MCF 10A (cell line): ENCODE results near the gene GIPC1. TPM values are rescaled to one million over a fixed set of nuclear protein-coding genes. Genes with fewer than 3 reads are reported as not detected.
A peak's percentile ranks its signal among the peaks of the same experiment; 100 is the strongest.
"Not testable (repeated sequence)": the region's sequence is repeated elsewhere in the genome, so short reads cannot be mapped to it uniquely, and the experiment has no call there.

Experiments used
- BruUV-seq: library from RNA; stranded (reverse); fragments of 400-500 nt; replicated peaks from 2 replicates; lab custom pipeline; 2021; lab: Mats Ljungman, UMichigan
- CTCF ChIA-PET: fragments of 300-600 bp; sonication (Branson Sonifier 250); formaldehyde crosslinking; extraction: SDS; loops from one replicate; lab custom pipeline; 2021; ENCODE audit warnings: antibody characterized with exemption, inconsistent platforms; lab: Yijun Ruan, JAX
- POLR2A ChIA-PET: fragments of 300-600, 350-650 bp; sonication (Branson Sonifier 250); formaldehyde crosslinking; extraction: SDS; loops from one replicate; lab custom pipeline; 2020; ENCODE audit warnings: antibody characterized with exemption, inconsistent platforms; lab: Yijun Ruan, JAX
- DNase-seq: peaks from one replicate; pipeline ENCODE4 v3.0.0-alpha.2; 2018; ENCODE audit not compliant: unreplicated experiment
- H3K27ac Mint-ChIP-seq: one replicate; pipeline ENCODE4 v1.8.0; 2022; ENCODE audit warnings: mild to moderate bottlenecking, low read depth, mixed read lengths; ENCODE audit not compliant: unreplicated experiment
- H3K27me3 Mint-ChIP-seq: one replicate; pipeline ENCODE4 v1.8.0; 2022; ENCODE audit warnings: mixed read lengths; ENCODE audit not compliant: insufficient read depth, unreplicated experiment
- H3K36me3 Mint-ChIP-seq: one replicate; pipeline ENCODE4 v1.8.0; 2022; ENCODE audit warnings: mild to moderate bottlenecking, moderate library complexity, mixed read lengths; ENCODE audit not compliant: insufficient read depth, unreplicated experiment
- H3K4me1 Mint-ChIP-seq: one replicate; pipeline ENCODE4 v1.8.0; 2022; ENCODE audit warnings: mixed read lengths; ENCODE audit not compliant: insufficient read depth, unreplicated experiment
- H3K4me3 Mint-ChIP-seq: one replicate; pipeline ENCODE4 v1.8.0; 2022; ENCODE audit warnings: mild to moderate bottlenecking, moderate library complexity, mixed read lengths; ENCODE audit not compliant: unreplicated experiment
- H3K9me3 Mint-ChIP-seq: one replicate; pipeline ENCODE4 v1.8.0; 2022; ENCODE audit warnings: mixed read lengths; ENCODE audit not compliant: unreplicated experiment
- CTCF ChIP-seq: fragments of 200-600 bp; IDR thresholded peaks from one replicate; pipeline ENCODE4 v1.8.0; 2022; ENCODE audit warnings: antibody characterized with exemption, mild to moderate bottlenecking; ENCODE audit not compliant: unreplicated experiment
- intact Hi-C: fragments of 100-400 bp; cut with micrococcal nuclease; formaldehyde crosslinking; loops from 2 replicates; pipeline ENCODE4 v1.14.1; 2022
- total RNA-seq: library from RNA; stranded (reverse); gene quantifications from 2 replicates; pipeline ENCODE4 v1.2.3, GENCODE V29; 2022

Gene GIPC1
- total RNA-seq, 1 experiment from 2014 or later: 108 TPM

DNA sequence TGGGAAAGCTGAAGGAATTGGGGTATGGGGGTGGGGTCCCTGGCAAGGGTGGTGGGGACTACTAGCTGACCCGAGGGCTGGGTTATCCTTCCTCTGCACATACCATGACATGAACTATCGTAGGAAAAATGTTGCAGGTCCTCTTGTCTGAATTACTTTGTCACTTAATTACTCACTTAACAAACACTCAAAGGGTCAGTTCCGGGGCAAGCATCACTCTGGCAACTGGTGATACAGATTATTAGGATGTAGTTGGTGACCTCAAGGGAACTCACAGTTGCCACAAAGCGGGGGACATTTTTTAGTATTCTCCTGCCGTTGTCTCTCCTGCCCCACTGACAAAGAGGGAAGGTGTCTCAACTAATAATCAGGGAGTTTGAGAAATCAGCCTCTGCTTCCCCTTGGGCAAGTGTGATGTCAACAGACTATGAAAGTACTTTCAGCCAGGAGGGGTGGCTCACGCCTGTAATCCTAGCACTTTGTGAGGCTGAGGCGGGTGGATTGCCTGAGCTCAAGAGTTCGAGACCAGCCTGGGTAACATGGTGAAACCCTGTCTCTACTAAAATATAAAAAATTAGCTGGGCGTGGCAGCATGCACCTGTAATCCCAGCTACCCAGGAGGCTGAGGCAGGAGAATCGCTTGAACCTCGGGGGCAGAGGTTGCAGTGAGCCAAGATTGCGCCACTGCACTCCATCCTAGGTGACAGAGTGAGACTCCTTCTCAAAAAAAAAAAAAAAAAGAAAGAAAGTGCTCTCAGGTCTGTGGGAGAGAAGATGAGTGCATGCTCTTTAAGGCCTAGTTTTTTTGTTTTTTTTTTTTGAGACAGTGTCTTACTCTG lies 12.0 kb upstream of the GIPC1 start:
- Mint-ChIP-seq H3K27me3 (no peaks in the 10 kb centered on the region), H3K4me1 (peaks cover 32% of the 10 kb centered on the region), H3K4me3 (no peak overlapping the region), H3K27ac (peak overlapping the region; percentile 71), H3K9me3 (no peaks in the 10 kb centered on the region), H3K36me3 (peaks cover 6% of the 10 kb centered on the region)
- POLR2A ChIA-PET: interaction anchor here (0.9 to 15.7 kb wide), 4 partner anchors 10 to 28 kb away, joined by 3 to 203 read pairs (median 125); partner anchors contain the start of genes DNAJB1, GIPC1 and TECR
- intact Hi-C loops: no loop called here
- no TSS peak for BruUV-seq
- CTCF ChIA-PET: interaction anchor here (0.7 to 6.2 kb wide), 4 partner anchors 9 to 1901 kb away, joined by 3 to 53 read pairs (median 17); partner anchors contain the start of genes DNAJB1 and NDUFB7
- no peak for TF ChIP-seq CTCF
- peak; percentile 60 for DNase-seq

GRCh38 chr19:14505488-14506239 lies 9.7 kb upstream of the GIPC1 start:
- Mint-ChIP-seq H3K9me3 (no peaks in the 10 kb centered on the region), H3K4me1 (peaks cover 33% of the 10 kb centered on the region), H3K27ac (peak overlapping the region; percentile 96), H3K36me3 (peaks cover 6% of the 10 kb centered on the region), H3K27me3 (no peaks in the 10 kb centered on the region), H3K4me3 (peak overlapping the region; percentile 65)
- TSS peak; percentile 90 for BruUV-seq
- peak; percentile 85 for TF ChIP-seq CTCF
- intact Hi-C loops: no loop called here
- DNase-seq: peak; percentile 89
- CTCF ChIA-PET: interaction anchor here (0.6 to 6.2 kb wide), 14 partner anchors 9 to 1557 kb away, joined by 3 to 53 read pairs (median 4); partner anchors contain the start of genes DNAJB1, GIPC1 and NDUFB7
- POLR2A ChIA-PET: interaction anchor here (0.6 to 15.7 kb wide), 14 partner anchors 8 to 653 kb away, joined by 3 to 203 read pairs (median 5); partner anchors contain the start of genes ADGRE5, ASF1B, DNAJB1 and GIPC1

DNA sequence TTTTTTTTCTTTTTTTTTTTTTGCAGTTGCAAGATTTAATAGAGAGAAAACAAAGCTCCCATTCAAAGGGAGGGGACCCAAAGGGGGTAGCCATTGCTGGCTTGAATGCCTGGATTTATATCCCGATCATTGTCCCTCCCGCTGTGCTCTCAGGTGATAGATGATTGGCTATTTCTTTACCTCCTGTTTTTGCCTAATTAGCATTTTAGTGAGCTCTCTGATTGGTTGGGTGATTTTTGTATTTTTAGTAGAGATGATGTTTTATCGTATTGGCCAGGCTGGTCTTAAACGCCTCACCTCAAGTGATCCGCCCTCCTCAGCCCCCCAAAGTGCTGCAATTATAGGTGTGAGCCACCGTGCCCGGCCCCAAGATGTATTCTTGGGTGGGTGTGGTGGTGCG lies 8.6 kb upstream of the GIPC1 start:
- intact Hi-C loops, DNase-seq, H3K36me3 Mint-ChIP-seq, H3K9me3 Mint-ChIP-seq, H3K4me3 Mint-ChIP-seq, H3K27me3 Mint-ChIP-seq, BruUV-seq: not testable (repeated sequence)
- Mint-ChIP-seq H3K4me1 (peaks cover 33% of the 10 kb centered on the region), H3K27ac (peak overlapping the region; percentile 96)
- ChIA-PET POLR2A (interaction anchor here (0.6 to 15.7 kb wide), 6 partner anchors 7 to 377 kb away, joined by 3 to 203 read pairs (median 51); partner anchors contain the start of genes ASF1B, DNAJB1, GIPC1 and TECR), CTCF (interaction anchor here (0.6 to 6.2 kb wide), 13 partner anchors 8 to 611 kb away, joined by 3 to 53 read pairs (median 3); partner anchors contain the start of genes DNAJB1 and GIPC1)

DNA sequence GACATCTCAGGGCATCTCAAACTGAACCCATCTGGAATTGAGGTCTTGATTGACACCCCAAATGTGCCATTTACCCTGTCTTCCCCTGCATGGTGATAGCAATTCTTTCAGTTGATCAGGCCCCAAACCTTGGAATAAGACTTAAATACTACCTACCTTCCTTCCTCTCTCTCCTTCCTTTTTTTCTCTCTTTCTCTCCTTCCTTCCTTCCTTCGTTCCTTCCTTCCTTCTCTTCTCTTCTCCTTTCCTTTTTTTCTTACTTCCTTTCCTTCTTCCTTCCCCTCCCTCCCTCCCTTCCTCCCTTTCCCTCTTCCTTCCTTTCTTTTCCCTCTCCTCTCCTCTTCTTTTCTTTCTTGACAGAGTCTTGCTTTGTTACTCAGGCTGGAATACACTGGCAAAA lies 7.4 kb upstream of the GIPC1 start:
- CTCF ChIA-PET: interaction anchor here (0.8 to 6.2 kb wide), 3 partner anchors 8 to 70 kb away, joined by 4 to 53 read pairs (median 4); partner anchors contain the start of gene DNAJB1
- intact Hi-C loops: no loop called here

More for the DNA sequence above, 7.4 kb upstream of the GIPC1 start:
- H3K27me3 Mint-ChIP-seq: no peaks in the 10 kb centered on the region
- H3K9me3 Mint-ChIP-seq: no peaks in the 10 kb centered on the region
- BruUV-seq: no TSS peak
- no peak for TF ChIP-seq CTCF
- POLR2A ChIA-PET: interaction anchor here (1.2 to 7.1 kb wide), 3 partner anchors 14 to 25 kb away, joined by 3 to 153 read pairs (median 97); partner anchors contain the start of genes DNAJB1 and TECR
- peaks cover 33% of the 10 kb centered on the region for H3K4me1 Mint-ChIP-seq
- no peak for DNase-seq
- H3K36me3 Mint-ChIP-seq: peaks cover 6% of the 10 kb centered on the region
- H3K4me3 Mint-ChIP-seq: no peak overlapping the region
- no peak overlapping the region for H3K27ac Mint-ChIP-seq
